IMR-90 (cell line): ENCODE data around the gene C19orf53. TPM values are rescaled to one million over a fixed set of nuclear protein-coding genes. Genes with fewer than 3 reads are reported as not detected.

Experiments
- ATAC-seq: fragments of 200-7000 bp; cut with Tn5 transposase; 2 replicates; pipeline ENCODE4 v1.9.1; 2020; ENCODE audit warnings: low read depth, mild to moderate bottlenecking, moderate library complexity
- BruUV-seq: library from RNA; stranded (reverse); fragments of 400-500 nt; replicated peaks from 2 replicates; lab custom pipeline; 2021; lab: Mats Ljungman, UMichigan
- CTCF ChIA-PET: fragments of 300-600 bp; formaldehyde crosslinking; extraction: SDS; loops from one replicate; lab custom pipeline; 2021; ENCODE audit warnings: antibody characterized with exemption; lab: Yijun Ruan, JAX
- POLR2A ChIA-PET: fragments of 300-600 bp; sonication (Branson Sonifier 250); formaldehyde crosslinking; loops from one replicate; lab custom pipeline; 2022; ENCODE audit warnings: antibody characterized with exemption; ENCODE audit not compliant: unreplicated experiment; lab: Charles Lee
- DNase-seq: peaks from one replicate; pipeline ENCODE4 v3.0.0; 2013
- H2AFZ ChIP-seq: replicated peaks from 2 replicates; pipeline ENCODE3; 2013; ENCODE audit warnings: low read length, mild to moderate bottlenecking; ENCODE audit not compliant: poor library complexity
- H2AK5ac ChIP-seq: 2 replicates; pipeline ENCODE4 v1.6.1; 2013; ENCODE audit warnings: low read depth, low read length, inconsistent platforms
- H2AK9ac ChIP-seq: replicated peaks from 2 replicates; pipeline ENCODE3; 2013; ENCODE audit warnings: mild to moderate bottlenecking, low read depth, low read length, moderate library complexity; ENCODE audit not compliant: poor library complexity
- H2BK120ac ChIP-seq: 2 replicates; pipeline ENCODE4 v1.6.1; 2013; ENCODE audit warnings: low read depth, low read length, inconsistent platforms
- H2BK15ac ChIP-seq: 3 replicates; pipeline ENCODE4 v1.6.1; 2013; ENCODE audit warnings: low read depth, low read length, inconsistent platforms
- H2BK20ac ChIP-seq: 2 replicates; pipeline ENCODE4 v1.6.1; 2013; ENCODE audit warnings: low read depth, mild to moderate bottlenecking, inconsistent platforms, low read length, moderate library complexity
- H2BK5ac ChIP-seq: 2 replicates; pipeline ENCODE4 v1.6.1; 2013; ENCODE audit warnings: mild to moderate bottlenecking, low read depth, low read length, inconsistent platforms; ENCODE audit not compliant: poor library complexity, severe bottlenecking
- H3K14ac ChIP-seq: replicated peaks from 2 replicates; pipeline ENCODE4 v1.6.1; 2013; ENCODE audit warnings: low read depth, low read length, inconsistent platforms
- H3K18ac ChIP-seq: 2 replicates; pipeline ENCODE4 v1.6.1; 2013; ENCODE audit warnings: low read depth, low read length, control low read depth
- H3K23ac ChIP-seq: 2 replicates; pipeline ENCODE4 v1.6.1; 2013; ENCODE audit warnings: low read depth, low read length, inconsistent platforms
- H3K27ac ChIP-seq: 2 replicates; pipeline ENCODE4 v1.5.1; 2013; ENCODE audit warnings: mild to moderate bottlenecking, control low read depth, low read length; ENCODE audit not compliant: insufficient read depth
- H3K27me3 ChIP-seq: 2 replicates; pipeline ENCODE4 v1.6.1; 2013; ENCODE audit warnings: low read length; ENCODE audit not compliant: control insufficient read depth, insufficient read depth
- H3K36me3 ChIP-seq: 2 replicates; pipeline ENCODE4 v1.6.1; 2013; ENCODE audit warnings: low read length, mixed read lengths; ENCODE audit not compliant: control insufficient read depth, insufficient read depth
- H3K4ac ChIP-seq: 2 replicates; pipeline ENCODE4 v1.6.1; 2013; ENCODE audit warnings: low read depth, low read length, inconsistent platforms
- H3K4me1 ChIP-seq: 2 replicates; pipeline ENCODE4 v1.6.1; 2013; ENCODE audit warnings: low read length, mixed read lengths; ENCODE audit not compliant: control insufficient read depth, insufficient read depth
- H3K4me2 ChIP-seq: 2 replicates; pipeline ENCODE4 v1.6.1; 2013; ENCODE audit warnings: low read depth, mild to moderate bottlenecking, control low read depth, low read length, moderate library complexity
- H3K4me3 ChIP-seq: 2 replicates; pipeline ENCODE4 v1.5.1; 2013; ENCODE audit warnings: low read depth, mild to moderate bottlenecking, control low read depth, low read length, moderate library complexity; ENCODE audit not compliant: insufficient read depth
- H3K56ac ChIP-seq: 2 replicates; pipeline ENCODE4 v1.6.1; 2013; ENCODE audit warnings: low read length, inconsistent platforms; ENCODE audit not compliant: insufficient read depth; ENCODE audit errors: extremely low read depth
- H3K79me1 ChIP-seq, 2 experiments: 2 replicates each; pipeline ENCODE4 v1.6.1; 2013; ENCODE audit warnings: low read length in 2 of 2, inconsistent platforms in 1 of 2, low read depth in 1 of 2
- H3K9ac ChIP-seq: 2 replicates; pipeline ENCODE4 v1.6.1; 2013; ENCODE audit warnings: low read depth, low read length, control low read depth
- H3K9me1 ChIP-seq: 2 replicates; pipeline ENCODE4 v1.6.1; 2013; ENCODE audit warnings: low read length, inconsistent platforms; ENCODE audit not compliant: insufficient read depth
- H3K9me3 ChIP-seq: 2 replicates; pipeline ENCODE4 v1.6.1; 2013; ENCODE audit warnings: low read length; ENCODE audit not compliant: control insufficient read depth, insufficient read depth
- H4K20me1 ChIP-seq: 2 replicates; pipeline ENCODE4 v1.6.1; 2013; ENCODE audit warnings: low read length, inconsistent platforms; ENCODE audit not compliant: insufficient read depth
- H4K5ac ChIP-seq: 2 replicates; pipeline ENCODE4 v1.6.1; 2013; ENCODE audit warnings: mild to moderate bottlenecking, low read depth, low read length, control low read depth
- H4K8ac ChIP-seq, 2 experiments: 2 replicates each; pipeline ENCODE4 v1.6.1; 2013; ENCODE audit warnings: low read depth in 2 of 2, low read length in 2 of 2, control low read depth in 1 of 2, inconsistent platforms in 1 of 2
- H4K91ac ChIP-seq: 2 replicates; pipeline ENCODE4 v1.6.1; 2013; ENCODE audit warnings: low read depth, low read length, inconsistent platforms; ENCODE audit not compliant: insufficient read depth
- RFX5 ChIP-seq: IDR thresholded peaks from 2 replicates; pipeline ENCODE4 v1.8.0; 2012; ENCODE audit warnings: low read depth, mild to moderate bottlenecking, low read length, moderate library complexity
- WGBS, 2 experiments: methylation state at CpG; one replicate each; pipeline versions ENCODE4 v1.1.5 to v1.1.7; 2013; ENCODE audit warnings: missing lambda C conversion rate in 2 of 2; ENCODE audit not compliant: insufficient read length in 1 of 2; ENCODE audit errors: extremely low coverage in 2 of 2; 5-methylcytosine and 5-hydroxymethylcytosine counted together
- dilution Hi-C: fragments of 300-500 bp; cut with HindIII; formaldehyde crosslinking; loops from one replicate; pipeline ENCODE4 v1.14.3; 2018; ENCODE audit warnings: low sequenced_read_pairs; ENCODE audit not compliant: unreplicated experiment
- in situ Hi-C: fragments of 300-500 bp; cut with MboI; formaldehyde crosslinking; loops from 3 replicates; pipeline ENCODE4 v1.14.3; 2019; ENCODE audit warnings: low sequenced_read_pairs, inconsistent platforms, mixed read lengths
- intact Hi-C: fragments of 100-400 bp; cut with micrococcal nuclease; formaldehyde crosslinking; loops from 2 replicates; pipeline ENCODE4 v1.10.0; 2022
- polyA plus RNA-seq, 3 experiments: library from polyadenylated mRNA; depleted of rRNA; stranded (reverse); fragments of >200 nt; gene quantifications; 2 replicates each; pipeline ENCODE4 v1.2.3, GENCODE V29; 2012; ENCODE audit warnings: low replicate concordance in 1 of 3
- total RNA-seq: library from RNA; depleted of rRNA; stranded (reverse); fragments of >200 nt; gene quantifications from 2 replicates; pipeline ENCODE4 v1.2.3, GENCODE V29; 2012

Gene C19orf53
- total and polyA plus RNA-seq, 2 of the 4 experiments (the other 2 are of a cell fraction), result 61.3 to 290 TPM

DNA sequence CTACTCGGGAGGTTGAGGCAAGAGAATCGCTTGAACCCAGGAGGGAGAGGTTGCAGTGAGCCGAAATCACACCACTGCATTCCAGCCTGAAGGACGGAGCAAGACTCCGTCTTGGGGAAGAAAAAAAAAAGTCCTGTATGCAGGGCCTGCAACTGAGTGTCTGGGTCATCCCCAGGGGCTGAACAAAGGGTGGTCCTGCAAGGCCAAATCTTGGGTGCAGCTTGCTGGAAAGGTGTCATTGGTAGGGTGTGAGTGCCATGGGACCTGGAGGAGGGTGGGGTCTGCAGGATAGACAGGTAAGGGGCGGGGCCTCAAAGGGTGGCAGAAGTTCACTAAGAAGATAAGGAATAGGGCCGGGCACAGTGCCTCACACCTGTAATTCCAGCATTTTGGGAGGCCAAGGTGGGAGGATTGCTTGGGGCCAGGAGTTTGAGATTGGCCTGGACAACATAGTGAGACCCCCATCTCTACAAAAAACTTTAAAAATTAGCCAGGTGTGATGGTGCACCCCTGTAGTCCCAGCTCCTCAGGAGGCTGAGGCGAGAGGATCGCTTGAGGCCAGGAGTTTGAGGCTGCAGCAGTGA, 52.5 kb downstream of the C19orf53 start:
- H3K79me1 ChIP-seq, result peaks cover 14 to 56% of the 10 kb centered on the region in 2 experiments; a peak in 3 of 4 replicates
- ChIA-PET POLR2A (no interaction called here), CTCF (no interaction called here)
- no peaks in the 10 kb centered on the region for H3K9me3 ChIP-seq
- no peak overlapping the region for H4K91ac ChIP-seq
- no peak overlapping the region for H3K23ac ChIP-seq
- no peak overlapping the region for H3K9ac ChIP-seq
- H3K14ac ChIP-seq, result no peak overlapping the region
- H3K4ac ChIP-seq, result no peak overlapping the region
- H4K5ac ChIP-seq, result no peak overlapping the region
- 100% methylated on average over 2 of the region's 9 CpGs; no CpG with 5 or more reads in 1 of the 2 experiments for WGBS, 2 experiments
- dilution Hi-C loops (no loop called here), intact Hi-C loops (no loop called here), in situ Hi-C loops (loop anchor here (25.0 kb wide), 1 partner anchor 1039 kb away; the partner anchor contains the start of genes HOOK2 and JUNB)
- peaks cover 55% of the 10 kb centered on the region for H3K36me3 ChIP-seq
- H2BK15ac ChIP-seq, result no peak overlapping the region
- DNase-seq, result no peak
- no peak overlapping the region for H3K27ac ChIP-seq
- H2BK5ac ChIP-seq, result no peak overlapping the region
- no TSS peak for BruUV-seq
- TF ChIP-seq RFX5, result no peak
- H3K4me1 ChIP-seq, result no peaks in the 10 kb centered on the region
- peaks cover 38% of the 10 kb centered on the region for H4K20me1 ChIP-seq
- ATAC-seq, result no peak
- H3K9me1 ChIP-seq, result 0 out of 2 replicates have a peak, but pooled peaks cover 4% of the 10 kb centered on the region
- no peak overlapping the region for H3K4me3 ChIP-seq
- H4K8ac ChIP-seq, result no peak overlapping the region
- no peak overlapping the region for H3K18ac ChIP-seq
- H2BK20ac ChIP-seq, result no peak overlapping the region
- no peaks in the 10 kb centered on the region for H3K27me3 ChIP-seq
- H3K4me2 ChIP-seq, result no peak overlapping the region
- no peak overlapping the region for H2AK9ac ChIP-seq
- H2BK120ac ChIP-seq, result no peak overlapping the region
- no peak overlapping the region for H2AK5ac ChIP-seq
- H2AFZ ChIP-seq, result no peak overlapping the region
- H3K56ac ChIP-seq, result no peak overlapping the region
